GM15510 (cell line): Measurements from ENCODE around the gene FRYL.

ENCODE experiments used
- POLR2A ChIP-seq: IDR thresholded peaks from 3 replicates; pipeline ENCODE4 v1.6.1; 2011; ENCODE audit warnings: borderline replicate concordance; ENCODE audit not compliant: insufficient read length; ENCODE audit errors: extremely low read depth

FRYL gene

DNA sequence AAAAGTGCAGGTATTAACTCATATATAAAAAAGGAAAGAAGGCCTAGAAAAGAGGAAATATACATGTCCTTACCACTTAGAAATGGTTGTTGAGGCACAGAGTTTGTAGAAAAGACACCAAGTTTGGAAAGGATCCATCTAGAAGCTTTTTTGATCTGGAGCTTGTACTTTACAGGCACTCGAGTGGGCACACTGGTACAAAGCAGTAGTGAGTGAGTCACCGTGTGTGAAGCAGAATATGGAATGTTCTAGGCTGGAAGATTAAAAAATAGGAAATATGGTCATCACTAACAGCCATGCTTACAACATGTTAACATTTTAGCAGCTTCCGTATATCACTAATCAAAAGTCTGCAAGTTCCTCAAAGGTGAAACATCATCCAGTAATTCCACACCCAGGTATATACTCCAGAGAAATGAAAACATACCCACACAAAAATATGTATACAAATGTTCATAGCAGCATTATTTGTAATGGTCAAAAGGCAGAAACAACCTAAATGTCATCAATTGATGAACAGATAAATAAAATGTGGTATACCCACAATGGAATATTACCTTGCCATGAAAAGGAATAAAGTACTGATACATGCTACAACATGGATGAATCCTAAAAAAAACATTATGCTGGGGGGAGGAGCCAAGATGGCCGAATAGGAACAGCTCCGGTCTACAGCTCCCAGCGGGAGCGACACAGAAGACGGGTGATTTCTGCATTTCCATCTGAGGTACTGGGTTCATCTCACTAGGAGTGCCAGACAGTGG is 69.5 kb downstream of the FRYL start:
- no peak for TF ChIP-seq POLR2A

GRCh38 chr4:48709901-48710300 is 70.2 kb downstream of the FRYL start:
- TF ChIP-seq POLR2A = no peak

DNA sequence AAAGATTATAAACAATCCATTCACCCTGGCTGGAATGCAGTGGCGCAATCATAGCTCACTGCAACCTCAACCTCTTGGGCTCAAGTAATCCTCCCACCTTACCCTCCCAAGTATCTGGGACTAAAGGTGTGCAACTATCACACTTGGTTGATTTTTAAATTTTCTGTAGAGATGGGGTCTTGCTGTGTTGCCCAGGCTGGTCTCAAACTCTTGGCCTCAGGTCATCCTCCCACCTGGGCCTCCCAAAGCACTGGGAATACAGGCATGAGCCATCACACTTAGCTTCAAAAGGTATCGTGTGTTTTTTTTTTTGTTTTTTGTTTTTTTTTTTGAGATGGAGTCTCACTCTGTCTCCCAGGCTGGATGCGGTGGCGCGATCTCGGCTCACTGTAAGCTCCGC is 71.5 kb downstream of the FRYL start:
- TF ChIP-seq POLR2A = no peak

DNA sequence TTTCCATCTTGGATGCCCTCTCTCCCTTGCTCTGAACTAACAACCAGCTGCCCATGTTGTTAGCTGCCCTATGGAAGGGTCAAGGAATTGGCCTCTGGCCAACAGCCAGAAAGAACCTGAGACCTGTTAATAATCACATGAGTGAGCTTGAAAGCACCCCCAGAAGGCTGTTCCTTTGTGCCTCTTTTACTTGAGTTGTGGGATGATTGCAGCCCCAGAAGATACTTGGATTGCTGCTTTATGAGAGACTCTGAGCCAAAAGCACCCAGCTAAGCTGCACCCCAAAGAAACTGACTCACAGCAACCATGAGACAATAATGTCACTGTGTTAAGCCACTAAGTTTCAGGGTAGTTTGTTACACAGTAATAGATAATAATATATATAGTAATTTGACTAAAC is 73.3 kb downstream of the FRYL start:
- no peak for TF ChIP-seq POLR2A

DNA sequence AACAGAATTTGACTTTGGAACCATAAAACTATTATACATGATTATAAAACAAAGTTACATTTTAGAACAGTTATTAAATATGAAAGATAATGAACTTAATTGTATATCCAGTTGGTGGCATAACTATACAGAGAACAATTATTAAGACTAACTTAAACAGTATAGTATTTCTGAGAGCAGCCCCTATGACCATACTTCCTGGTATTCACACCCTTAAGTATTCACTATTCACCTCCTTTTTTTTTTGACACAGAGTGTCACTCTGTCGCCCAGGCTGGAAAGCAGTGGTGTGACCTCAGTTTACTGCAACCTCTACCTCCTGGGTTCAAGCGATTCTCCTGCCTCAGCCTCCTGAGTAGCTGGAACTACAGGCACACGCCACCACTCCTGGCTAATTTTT is 74.5 kb downstream of the FRYL start:
- no peak for TF ChIP-seq POLR2A

- no peak for TF ChIP-seq POLR2A
These were observed 75.8 kb downstream of the FRYL start for GRCh38 chr4:48704091-48704802.

- TF ChIP-seq POLR2A = no peak
These were observed 80.6 kb downstream of the FRYL start for GRCh38 chr4:48699475-48699874.

GRCh38 chr4:48698029-48698971 is 81.8 kb downstream of the FRYL start:
- no peak for TF ChIP-seq POLR2A

- TF ChIP-seq POLR2A = no peak
These were observed 85.3 kb downstream of the FRYL start for GRCh38 chr4:48694824-48695223.

- no peak for TF ChIP-seq POLR2A
These were observed 86.1 kb downstream of the FRYL start for GRCh38 chr4:48693856-48694574.

- TF ChIP-seq POLR2A = no peak
These were observed 87.2 kb downstream of the FRYL start for GRCh38 chr4:48692897-48693296.

DNA sequence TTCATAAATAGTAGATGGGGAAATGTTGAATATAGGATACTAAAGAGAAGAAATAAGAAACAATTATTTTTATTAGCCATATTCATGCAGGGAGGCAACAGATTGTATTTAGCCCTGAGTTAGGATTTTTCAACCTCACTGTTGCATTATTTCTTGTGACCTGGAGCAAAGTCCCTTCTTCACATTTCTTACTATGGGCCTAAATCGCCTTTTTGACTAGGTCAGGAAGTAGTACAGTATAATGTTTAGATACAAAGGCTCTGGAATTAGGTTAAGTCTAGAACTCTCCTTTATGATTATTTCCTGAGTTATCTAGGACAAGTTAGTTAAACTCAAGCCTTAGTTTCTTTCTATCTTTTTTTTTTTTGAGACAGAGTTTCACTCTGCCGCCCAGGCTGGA is 88.0 kb downstream of the FRYL start:
- no peak for TF ChIP-seq POLR2A

GRCh38 chr4:48688953-48689352 is 91.1 kb downstream of the FRYL start:
- no peak for TF ChIP-seq POLR2A

DNA sequence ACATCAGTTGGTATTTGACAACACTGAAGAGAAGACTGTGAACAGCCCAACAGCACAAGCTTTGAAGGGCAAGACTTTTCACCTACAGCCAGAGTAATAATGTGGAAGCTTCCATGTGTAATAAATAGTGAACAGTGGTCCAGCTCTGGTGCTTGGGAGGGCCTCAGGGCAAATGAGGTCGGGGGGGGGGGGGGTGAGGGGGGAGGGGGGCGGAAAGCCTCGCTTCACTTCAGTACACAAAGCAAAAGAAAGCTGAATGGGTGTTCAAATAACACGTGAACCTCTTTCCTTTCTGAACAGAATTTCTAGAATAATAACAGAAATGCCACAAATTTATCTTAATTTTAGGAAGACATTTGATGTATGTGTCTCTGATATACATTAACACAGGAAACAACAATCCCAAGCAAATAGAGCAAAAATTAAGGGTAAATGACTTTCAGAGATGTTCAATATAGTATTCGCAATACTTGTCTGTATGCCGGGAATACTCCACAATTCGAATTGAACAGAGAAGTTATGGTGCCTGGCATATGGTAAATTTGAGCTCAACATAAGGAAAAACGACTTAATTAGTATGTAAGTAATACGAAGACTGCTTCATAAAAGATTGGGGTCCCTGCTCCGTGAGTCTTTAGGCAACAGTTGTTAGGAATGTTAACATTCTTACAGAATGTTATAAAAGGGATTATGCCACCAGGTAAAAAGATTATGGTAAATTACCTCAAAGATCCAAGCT is 92.6 kb downstream of the FRYL start:
- TF ChIP-seq POLR2A = no peak
